WTC11 (cell line): ENCODE results near the gene CCSER2. TPM values are rescaled to one million over a fixed set of nuclear protein-coding genes. Genes with fewer than 3 reads are reported as not detected.

Experiments used
- ATAC-seq: fragments of 200-7000 bp; cut with Tn5 transposase; 2 replicates; pipeline ENCODE4 v1.10.0; 2021; ENCODE audit warnings: mild to moderate bottlenecking, moderate library complexity
- CTCF ChIA-PET: fragments of 300-600 bp; sonication (Branson Sonifier 250); formaldehyde crosslinking; loops from one replicate; lab custom pipeline; 2021; ENCODE audit warnings: antibody characterized with exemption; lab: Charles Lee
- POLR2A ChIA-PET: fragments of 350-600 bp; sonication (Branson Sonifier 250); formaldehyde crosslinking; loops from one replicate; lab custom pipeline; 2021; ENCODE audit warnings: antibody characterized with exemption; lab: Charles Lee
- DNase-seq: peaks from one replicate; pipeline ENCODE4 v3.0.0; 2021; ENCODE audit warnings: low spot score
- H3K27ac Mint-ChIP-seq: 2 replicates; pipeline ENCODE4 v1.8.0; 2021; ENCODE audit warnings: mixed read lengths
- H3K27me3 Mint-ChIP-seq: 2 replicates; pipeline ENCODE4 v1.8.0; 2021; ENCODE audit warnings: low read depth, mild to moderate bottlenecking, moderate library complexity, mixed read lengths
- H3K36me3 Mint-ChIP-seq: 2 replicates; pipeline ENCODE4 v1.8.0; 2021; ENCODE audit warnings: mixed read lengths
- H3K4me1 Mint-ChIP-seq: 2 replicates; pipeline ENCODE4 v1.8.0; 2022; ENCODE audit warnings: mixed read lengths
- H3K4me3 Mint-ChIP-seq: 2 replicates; pipeline ENCODE4 v1.8.0; 2021; ENCODE audit warnings: mild to moderate bottlenecking, moderate library complexity, mixed read lengths
- H3K9me3 Mint-ChIP-seq: 2 replicates; pipeline ENCODE4 v1.8.0; 2021; ENCODE audit warnings: mixed read lengths
- ATF1 ChIP-seq: sonication (generic); formaldehyde crosslinking; IDR thresholded peaks from 2 replicates; pipeline ENCODE4 v1.8.1; 2023; ENCODE audit warnings: mild to moderate bottlenecking, moderate library complexity, missing genetic modification reagents
- CREM ChIP-seq: sonication (generic); formaldehyde crosslinking; IDR thresholded peaks from 2 replicates; pipeline ENCODE4 v1.8.1; 2022; ENCODE audit warnings: mild to moderate bottlenecking, missing genetic modification reagents, moderate library complexity
- CTCF ChIP-seq: fragments of 200-600 bp; IDR thresholded peaks from 2 replicates; pipeline ENCODE4 v1.8.0; 2022; ENCODE audit warnings: antibody characterized with exemption
- E2F4 ChIP-seq: sonication (generic); formaldehyde crosslinking; IDR thresholded peaks from 2 replicates; pipeline ENCODE4 v1.8.1; 2022; ENCODE audit warnings: low read depth, mild to moderate bottlenecking, moderate library complexity, missing genetic modification reagents, borderline replicate concordance
- ESRRA ChIP-seq: sonication (generic); formaldehyde crosslinking; IDR thresholded peaks from 2 replicates; pipeline ENCODE4 v1.8.1; 2022; ENCODE audit warnings: mild to moderate bottlenecking, missing genetic modification reagents, borderline replicate concordance
- FOXP4 ChIP-seq: sonication (generic); formaldehyde crosslinking; IDR thresholded peaks from 2 replicates; pipeline ENCODE4 v1.8.0; 2022; ENCODE audit warnings: mild to moderate bottlenecking, missing genetic modification reagents
- GRHL2 ChIP-seq: fragments of 250-450 bp; sonication (Bioruptor Pico); IDR thresholded peaks from 2 replicates; pipeline ENCODE4 v1.8.0; 2022; ENCODE audit warnings: mild to moderate bottlenecking, moderate library complexity; ENCODE audit not compliant: insufficient replicate concordance, severe bottlenecking
- HMGXB4 ChIP-seq: sonication (generic); formaldehyde crosslinking; IDR thresholded peaks from 2 replicates; pipeline ENCODE4 v1.8.1; 2023; ENCODE audit warnings: mild to moderate bottlenecking, moderate library complexity, missing genetic modification reagents
- NFE2L1 ChIP-seq: sonication (generic); formaldehyde crosslinking; IDR thresholded peaks from 2 replicates; pipeline ENCODE4 v1.8.1; 2023; ENCODE audit warnings: missing genetic modification reagents
- NFYB ChIP-seq: sonication (generic); formaldehyde crosslinking; conservative IDR thresholded peaks from 2 replicates; pipeline ENCODE4 v1.8.0; 2022; ENCODE audit warnings: low read depth, missing genetic modification reagents
- RELA ChIP-seq: sonication (generic); formaldehyde crosslinking; IDR thresholded peaks from 2 replicates; pipeline ENCODE4 v1.8.1; 2022; ENCODE audit warnings: missing genetic modification reagents, mild to moderate bottlenecking, borderline replicate concordance
- SMAD3 ChIP-seq: sonication (generic); formaldehyde crosslinking; IDR thresholded peaks from 2 replicates; pipeline ENCODE4 v1.8.0; 2022; ENCODE audit warnings: missing genetic modification reagents, mild to moderate bottlenecking, borderline replicate concordance
- STAT6 ChIP-seq: sonication (generic); formaldehyde crosslinking; conservative IDR thresholded peaks from 2 replicates; pipeline ENCODE4 v1.8.1; 2023; ENCODE audit warnings: mild to moderate bottlenecking, low read depth, missing genetic modification reagents, moderate library complexity
- ZNF232 ChIP-seq: sonication (generic); formaldehyde crosslinking; IDR thresholded peaks from 2 replicates; pipeline ENCODE4 v1.8.0; 2022; ENCODE audit warnings: mild to moderate bottlenecking, missing genetic modification reagents
- ZNF423 ChIP-seq: fragments of 250-450 bp; sonication (Bioruptor Pico); IDR thresholded peaks from 2 replicates; pipeline ENCODE4 v2.1.2; 2022; ENCODE audit warnings: mild to moderate bottlenecking, moderate library complexity
- total RNA-seq: library from RNA; stranded (reverse); gene quantifications from 3 replicates; pipeline ENCODE4 v1.2.3, GENCODE V29; 2021

Gene CCSER2
- total RNA-seq, 1 experiment from 2014 or later = 30.6 TPM

GRCh38 chr10:84453303-84453702 is 124.9 kb downstream of the CCSER2 start:
- no peak for ATAC-seq
- POLR2A ChIA-PET = no interaction called here

More at GRCh38 chr10:84453303-84453702, 124.9 kb downstream of the CCSER2 start:
- Mint-ChIP-seq H3K27ac (no peak overlapping the region), H3K27me3 (no peaks in the 10 kb centered on the region)
- TF ChIP-seq HMGXB4 (CRISPR knock-in tag) (no peak), SMAD3 (CRISPR knock-in tag) (no peak), E2F4 (no peak), FOXP4 (CRISPR knock-in tag) (no peak), RELA (no peak), ATF1 (no peak), CREM (CRISPR knock-in tag) (no peak), ESRRA (CRISPR knock-in tag) (no peak), NFYB (CRISPR knock-in tag) (no peak), CTCF (no peak), ZNF423 (CRISPR knock-in tag) (no peak), ZNF232 (CRISPR knock-in tag) (no peak), NFE2L1 (CRISPR knock-in tag) (no peak), STAT6 (CRISPR knock-in tag) (no peak), GRHL2 (CRISPR knock-in tag) (no peak)
- TF ChIP-seq, all 79 proteins: peak for 0
- Mint-ChIP-seq H3K4me3 (no peak overlapping the region), H3K36me3 (peaks cover 9% of the 10 kb centered on the region), H3K4me1 (peaks cover 6% of the 10 kb centered on the region), H3K9me3 (peaks cover 10% of the 10 kb centered on the region)
- CTCF ChIA-PET = interaction anchor here (0.6 kb wide), 1 partner anchor 69 kb away, joined by 3 read pairs; no protein-coding TSS in a partner anchor
- DNase-seq = no peak
